IMR-90 (cell line): ENCODE measurements around the gene OPN4.

Experiments used
- BHLHE40 ChIP-seq: fragments of 150-350 bp; IDR thresholded peaks from 2 replicates; pipeline ENCODE4 v1.6.1; 2016; ENCODE audit warnings: mild to moderate bottlenecking, low read depth, low read length
- FOS ChIP-seq: fragments of 150-350 bp; IDR thresholded peaks from 2 replicates; pipeline ENCODE4 v1.6.1; 2016; ENCODE audit warnings: low read depth, low read length
- POLR2A ChIP-seq: IDR thresholded peaks from 2 replicates; pipeline ENCODE4 v1.6.1; 2012; ENCODE audit warnings: mild to moderate bottlenecking, low read depth, low read length
- SMC3 ChIP-seq: fragments of 150-350 bp; IDR thresholded peaks from 2 replicates; pipeline ENCODE4 v1.6.1; 2016; ENCODE audit warnings: low read depth, mild to moderate bottlenecking, antibody characterized with exemption, low read length, moderate library complexity
- TF ChIP-seq, protein P1 (sequence below): conservative IDR thresholded peaks from 2 replicates; pipeline ENCODE4 v1.5.1; 2012; ENCODE audit warnings: mild to moderate bottlenecking, low read depth, low read length, improper control_type of control experiment

- TF ChIP-seq, protein P1, sequence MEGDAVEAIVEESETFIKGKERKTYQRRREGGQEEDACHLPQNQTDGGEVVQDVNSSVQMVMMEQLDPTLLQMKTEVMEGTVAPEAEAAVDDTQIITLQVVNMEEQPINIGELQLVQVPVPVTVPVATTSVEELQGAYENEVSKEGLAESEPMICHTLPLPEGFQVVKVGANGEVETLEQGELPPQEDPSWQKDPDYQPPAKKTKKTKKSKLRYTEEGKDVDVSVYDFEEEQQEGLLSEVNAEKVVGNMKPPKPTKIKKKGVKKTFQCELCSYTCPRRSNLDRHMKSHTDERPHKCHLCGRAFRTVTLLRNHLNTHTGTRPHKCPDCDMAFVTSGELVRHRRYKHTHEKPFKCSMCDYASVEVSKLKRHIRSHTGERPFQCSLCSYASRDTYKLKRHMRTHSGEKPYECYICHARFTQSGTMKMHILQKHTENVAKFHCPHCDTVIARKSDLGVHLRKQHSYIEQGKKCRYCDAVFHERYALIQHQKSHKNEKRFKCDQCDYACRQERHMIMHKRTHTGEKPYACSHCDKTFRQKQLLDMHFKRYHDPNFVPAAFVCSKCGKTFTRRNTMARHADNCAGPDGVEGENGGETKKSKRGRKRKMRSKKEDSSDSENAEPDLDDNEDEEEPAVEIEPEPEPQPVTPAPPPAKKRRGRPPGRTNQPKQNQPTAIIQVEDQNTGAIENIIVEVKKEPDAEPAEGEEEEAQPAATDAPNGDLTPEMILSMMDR: no peak
- no peak for TF ChIP-seq POLR2A
- TF ChIP-seq BHLHE40: no peak
- TF ChIP-seq SMC3: no peak
- no peak for TF ChIP-seq FOS
Measured at GRCh38 chr10:86611386-86611785, 43.0 kb upstream of the OPN4 start.
